SK-N-SH treated with all-trans-retinoic acid at 6 μM for 48 hours (cell line): ENCODE results near the gene ITPKB.

Experiments
- ARNTL ChIP-seq: fragments of 450-650 bp; formaldehyde crosslinking; IDR thresholded peaks from 2 replicates; pipeline ENCODE4 v1.5.0; 2020; ENCODE audit warnings: low read depth, mild to moderate bottlenecking, moderate library complexity, borderline replicate concordance
- BACH2 ChIP-seq: fragments of 250-450 bp; sonication (Bioruptor Pico); IDR thresholded peaks from 2 replicates; pipeline ENCODE4 v1.9.0; 2021; ENCODE audit warnings: mild to moderate bottlenecking, borderline replicate concordance
- CREB5 ChIP-seq: fragments of 250-450 bp; sonication (Bioruptor Pico); IDR thresholded peaks from 2 replicates; pipeline ENCODE4 v1.5.1; 2020; ENCODE audit warnings: low read depth, mild to moderate bottlenecking, moderate library complexity
- ESRRG ChIP-seq: fragments of 250-450 bp; sonication (Bioruptor Pico); IDR thresholded peaks from 2 replicates; pipeline ENCODE4 v1.6.1; 2021; ENCODE audit warnings: mild to moderate bottlenecking
- PATZ1 ChIP-seq: fragments of 250-450 bp; sonication (Bioruptor Pico); IDR thresholded peaks from 2 replicates; pipeline ENCODE4 v1.8.0; 2020; ENCODE audit warnings: mild to moderate bottlenecking, moderate library complexity, borderline replicate concordance
- POU6F1 ChIP-seq: fragments of 250-450 bp; sonication (Bioruptor Pico); IDR thresholded peaks from 2 replicates; pipeline ENCODE4 v1.8.0; 2021; ENCODE audit warnings: low read depth, mild to moderate bottlenecking, moderate library complexity, borderline replicate concordance
- PPARA ChIP-seq: fragments of 250-450 bp; sonication (Bioruptor Pico); IDR thresholded peaks from 2 replicates; pipeline ENCODE4 v1.5.0; 2020; ENCODE audit warnings: mild to moderate bottlenecking, borderline replicate concordance
- TCF4 ChIP-seq: fragments of 250-450 bp; sonication (Bioruptor Pico); IDR thresholded peaks from 2 replicates; pipeline ENCODE4 v1.8.0; 2021; ENCODE audit warnings: mild to moderate bottlenecking, moderate library complexity, borderline replicate concordance
- TOX ChIP-seq: fragments of 250-450 bp; sonication (Bioruptor Pico); IDR thresholded peaks from 2 replicates; pipeline ENCODE4 v1.8.0; 2021; ENCODE audit warnings: mild to moderate bottlenecking, moderate library complexity, borderline replicate concordance
- TSHZ2 ChIP-seq: fragments of 250-450 bp; sonication (Bioruptor Pico); IDR thresholded peaks from 2 replicates; pipeline ENCODE4 v1.5.0; 2020; ENCODE audit warnings: mild to moderate bottlenecking, moderate library complexity
- ZFP3 ChIP-seq: fragments of 250-450 bp; sonication (Bioruptor Pico); IDR thresholded peaks from 2 replicates; pipeline ENCODE4 v1.5.0; 2020; ENCODE audit warnings: mild to moderate bottlenecking, moderate library complexity
- ZFP30 ChIP-seq: fragments of 450-650 bp; formaldehyde crosslinking; IDR thresholded peaks from 2 replicates; pipeline ENCODE4 v1.5.0; 2022; ENCODE audit warnings: mild to moderate bottlenecking, moderate library complexity
- ZNF70 ChIP-seq: fragments of 450-650 bp; formaldehyde crosslinking; IDR thresholded peaks from 2 replicates; pipeline ENCODE4 v1.5.0; 2020; ENCODE audit warnings: mild to moderate bottlenecking, moderate library complexity

GRCh38 chr1:226678701-226679100, 60.4 kb downstream of the ITPKB start:
- no peak for TF ChIP-seq ZFP3
- no peak for TF ChIP-seq BACH2 (CRISPR knock-in tag)
- no peak for TF ChIP-seq TSHZ2 (CRISPR knock-in tag)
- no peak for TF ChIP-seq ARNTL (CRISPR knock-in tag)
- no peak for TF ChIP-seq PATZ1 (CRISPR knock-in tag)
- TF ChIP-seq ZNF70 (CRISPR knock-in tag), result no peak
- TF ChIP-seq POU6F1 (CRISPR knock-in tag), result no peak
- no peak for TF ChIP-seq CREB5 (CRISPR knock-in tag)
- TF ChIP-seq ZFP30 (CRISPR knock-in tag), result no peak
- TF ChIP-seq PPARA (CRISPR knock-in tag), result no peak
- TF ChIP-seq TOX (CRISPR knock-in tag), result no peak
- TF ChIP-seq ESRRG (CRISPR knock-in tag), result no peak
- no peak for TF ChIP-seq TCF4 (CRISPR knock-in tag)
